CD4-positive, CD25-positive, alpha-beta regulatory T cell (primary cell): ENCODE measurements around the gene CCDC174. TPM values are rescaled to one million over a fixed set of nuclear protein-coding genes. Genes with fewer than 3 reads are reported as not detected.
A peak's percentile ranks its signal among the peaks of the same experiment; 100 is the strongest.
"Not testable (repeated sequence)": the region's sequence is repeated elsewhere in the genome, so short reads cannot be mapped to it uniquely, and the experiment has no call there.

Experiments
- ATAC-seq, 2 donors: fragments of 150-1000 bp; cut with Tn5 transposase; one replicate each; pipeline ENCODE4 v1.10.0; 2021; ENCODE audit warnings: low read depth in 2 of 2, moderate number of reproducible peaks in 2 of 2, moderate library complexity in 1 of 2
- DNase-seq, 3 donors: peaks; one replicate each; pipeline versions ENCODE4 v3.0.0 to v3.0.0-alpha.2; 2012 to 2022; ENCODE audit warnings: mixed read lengths in 1 of 3
- H3K27ac ChIP-seq: one replicate; pipeline ENCODE4 v1.7.0; 2013; ENCODE audit warnings: mild to moderate bottlenecking, low read length; ENCODE audit not compliant: insufficient read depth, poor library complexity, severe bottlenecking
- H3K27me3 ChIP-seq: one replicate; pipeline ENCODE4 v1.7.0; 2013; ENCODE audit warnings: low read length; ENCODE audit not compliant: control insufficient read depth, insufficient read depth
- H3K36me3 ChIP-seq: one replicate; pipeline ENCODE4 v1.7.0; 2013; ENCODE audit warnings: mild to moderate bottlenecking, low read length, moderate library complexity; ENCODE audit not compliant: control insufficient read depth, insufficient read depth
- H3K4me1 ChIP-seq: 2 replicates; pipeline ENCODE4 v1.7.0; 2013; ENCODE audit warnings: mild to moderate bottlenecking, low read length; ENCODE audit not compliant: insufficient read depth, control insufficient read depth, poor library complexity, severe bottlenecking
- H3K4me3 ChIP-seq: one replicate; pipeline ENCODE4 v1.7.0; 2013; ENCODE audit warnings: low read depth, mild to moderate bottlenecking, low read length, moderate library complexity
- H3K9me3 ChIP-seq, 2 experiments: 1 replicate in 1 of 2; 2 replicates in 1 of 2; pipeline ENCODE4 v1.7.0; 2013; ENCODE audit warnings: low read length in 2 of 2, mild to moderate bottlenecking in 1 of 2, moderate library complexity in 1 of 2; ENCODE audit not compliant: control insufficient read depth in 2 of 2
- H3K27ac Mint-ChIP-seq, 3 donors: one replicate each; pipeline ENCODE4 v1.8.0; 2020 to 2022; ENCODE audit warnings: mild to moderate bottlenecking in 3 of 3, mixed read lengths in 3 of 3, moderate library complexity in 2 of 3
- H3K27me3 Mint-ChIP-seq: one replicate; pipeline ENCODE4 v1.8.0; 2022; ENCODE audit warnings: mild to moderate bottlenecking, mixed read lengths
- H3K36me3 Mint-ChIP-seq: one replicate; pipeline ENCODE4 v1.8.0; 2020; ENCODE audit warnings: mixed read lengths
- H3K4me1 Mint-ChIP-seq, 4 donors: one replicate each; pipeline ENCODE4 v1.8.0; 2020 to 2022; ENCODE audit warnings: mixed read lengths in 4 of 4, mild to moderate bottlenecking in 1 of 4
- H3K4me3 Mint-ChIP-seq, 4 donors: one replicate each; pipeline ENCODE4 v1.8.0; 2020 to 2022; ENCODE audit warnings: mild to moderate bottlenecking in 4 of 4, mixed read lengths in 4 of 4, moderate library complexity in 3 of 4
- H3K9me3 Mint-ChIP-seq, 7 donors: one replicate each; pipeline ENCODE4 v1.8.0; 2020 to 2022; ENCODE audit warnings: mixed read lengths in 7 of 7, mild to moderate bottlenecking in 3 of 7, moderate library complexity in 2 of 7
- polyA plus RNA-seq, 4 donors: library from polyadenylated mRNA; unstranded; fragments of 300-500 nt; fragmentation: Illumina TruSeq; gene quantifications; one replicate each; pipeline ENCODE4 v1.2.3, GENCODE V29; 2021
- total RNA-seq: library from RNA; stranded (reverse); gene quantifications from one replicate; pipeline ENCODE4 v1.2.3, GENCODE V29; 2022

Gene CCDC174
- total and polyA plus RNA-seq, 5 donors from 2014 or later = 16.3 to 55.7 (median 21.3) TPM

- Mint-ChIP-seq H3K36me3 (no peaks in the 10 kb centered on the region), H3K4me3 (no peak overlapping the region), H3K27ac (no peak overlapping the region), H3K4me1 (peaks cover under 1 to 23% (median 9%) of the 10 kb centered on the region in 4 donors), H3K9me3 (peaks cover 0 to 2% (median 0%) of the 10 kb centered on the region in 7 donors), H3K27me3 (no peaks in the 10 kb centered on the region)
- Histone ChIP-seq H3K4me1 (no peaks in the 10 kb centered on the region), H3K4me3 (no peak overlapping the region), H3K36me3 (no peaks in the 10 kb centered on the region), H3K9me3 (no peaks in the 10 kb centered on the region), H3K27me3 (no peaks in the 10 kb centered on the region), H3K27ac (no peak overlapping the region)
- ATAC-seq = no peak
- no peak for DNase-seq
Observed at GRCh38 chr3:14646131-14646573, 5.4 kb upstream of the CCDC174 start.

DNA sequence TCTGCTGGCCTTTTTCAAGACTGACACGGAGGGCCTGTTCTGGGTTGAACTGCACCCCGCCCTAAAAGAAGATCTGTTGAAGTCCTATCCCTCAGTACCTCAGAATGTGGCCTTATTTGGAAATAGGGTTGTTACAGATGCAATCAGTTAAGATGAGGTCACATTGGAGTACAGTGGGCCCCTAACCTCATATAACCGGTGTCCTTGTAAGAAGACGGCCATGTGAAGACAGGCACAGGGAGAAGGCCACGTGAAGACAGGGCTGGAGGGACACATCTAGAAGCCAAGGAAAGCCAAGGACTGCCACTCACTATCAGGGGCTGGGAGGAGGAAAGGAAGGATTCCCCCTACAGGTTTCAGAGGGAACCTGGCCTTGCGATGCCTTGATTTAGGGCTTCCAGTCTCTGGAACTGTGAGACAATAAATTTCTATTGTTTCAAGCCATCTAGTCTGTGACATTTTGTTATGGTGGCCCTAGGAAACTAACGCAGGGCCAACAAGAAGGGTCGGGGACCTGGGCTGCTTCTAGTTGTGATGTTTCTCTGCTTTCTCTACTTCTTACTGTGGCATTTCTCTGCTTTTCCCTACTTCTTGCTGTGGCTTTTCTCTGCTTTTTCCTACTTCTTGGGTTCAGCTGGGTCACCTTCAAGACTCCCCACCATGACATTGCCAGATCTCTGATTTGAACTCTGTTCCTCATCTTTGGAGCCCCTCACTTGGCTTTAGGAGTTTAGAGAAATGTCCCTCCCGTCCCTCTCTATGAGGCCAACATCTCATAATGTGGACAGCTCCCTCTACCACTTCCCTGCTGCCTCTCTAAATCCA is 4.8 kb upstream of the CCDC174 start:
- H3K27me3 Mint-ChIP-seq = no peaks in the 10 kb centered on the region
- Histone ChIP-seq H3K9me3 (no peaks in the 10 kb centered on the region), H3K27me3 (no peaks in the 10 kb centered on the region), H3K36me3 (no peaks in the 10 kb centered on the region), H3K27ac (no peak overlapping the region), H3K4me3 (no peak overlapping the region), H3K4me1 (no peaks in the 10 kb centered on the region)
- peaks cover 0 to 2% (median 0%) of the 10 kb centered on the region in 7 donors for H3K9me3 Mint-ChIP-seq
- H3K36me3 Mint-ChIP-seq = no peaks in the 10 kb centered on the region
- ATAC-seq (no peak), DNase-seq (no peak)
- H3K4me3 Mint-ChIP-seq = no peak overlapping the region
- peak overlapping the region in 1 of 3 donors; percentile 16 for H3K27ac Mint-ChIP-seq
- peaks cover 4 to 27% (median 9%) of the 10 kb centered on the region in 4 donors for H3K4me1 Mint-ChIP-seq

GRCh38 chr3:14647976-14648955 is 3.3 kb upstream of the CCDC174 start:
- peak overlapping the region in 2 of 3 donors; percentile 24 to 47 for H3K27ac Mint-ChIP-seq
- Histone ChIP-seq H3K4me3 (no peak overlapping the region), H3K27me3 (no peaks in the 10 kb centered on the region), H3K36me3 (no peaks in the 10 kb centered on the region), H3K27ac (no peak overlapping the region), H3K9me3 (no peaks in the 10 kb centered on the region), H3K4me1 (peaks cover 13% of the 10 kb centered on the region)
- H3K4me3 Mint-ChIP-seq = peak overlapping the region in 3 of 4 donors; percentile 5 to 48 (median 32)
- H3K9me3 Mint-ChIP-seq = peaks cover 0 to 2% (median 0%) of the 10 kb centered on the region in 7 donors
- peaks cover 4 to 39% (median 11%) of the 10 kb centered on the region in 4 donors for H3K4me1 Mint-ChIP-seq
- H3K36me3 Mint-ChIP-seq = no peaks in the 10 kb centered on the region
- DNase-seq = peak in 1 of 3 donors; percentile 32
- H3K27me3 Mint-ChIP-seq = no peaks in the 10 kb centered on the region
- ATAC-seq = no peak

DNA sequence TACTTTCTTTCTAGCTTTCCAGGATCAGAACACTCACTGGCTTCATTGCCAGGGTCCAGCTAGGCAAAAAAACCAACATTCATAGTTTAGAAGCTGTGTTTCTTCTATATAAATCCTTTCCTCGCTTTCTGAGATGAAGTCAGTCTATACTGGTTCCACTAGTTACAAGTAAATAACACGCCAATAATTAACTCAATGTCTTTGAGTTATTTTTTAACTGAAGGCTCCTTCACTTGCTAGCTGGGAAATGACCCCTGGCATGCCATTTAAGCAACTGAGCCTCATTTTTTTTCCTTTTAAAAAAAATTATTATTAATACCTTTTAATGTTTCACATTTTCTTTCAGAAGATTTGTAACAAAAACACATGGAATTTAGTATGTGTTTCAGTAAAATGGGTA is 2.1 kb upstream of the CCDC174 start:
- Histone ChIP-seq H3K36me3 (peaks cover 2% of the 10 kb centered on the region), H3K4me3 (no peak overlapping the region), H3K4me1 (peaks cover 24% of the 10 kb centered on the region), H3K27me3 (no peaks in the 10 kb centered on the region), H3K27ac (no peak overlapping the region), H3K9me3 (no peaks in the 10 kb centered on the region)
- no peak for ATAC-seq
- Mint-ChIP-seq H3K4me3 (peak overlapping the region in 1 of 4 donors; percentile 83), H3K27me3 (no peaks in the 10 kb centered on the region), H3K27ac (peak overlapping the region in 1 of 3 donors; percentile 24), H3K36me3 (peaks cover 4% of the 10 kb centered on the region), H3K4me1 (peaks cover 4 to 49% (median 15%) of the 10 kb centered on the region in 4 donors), H3K9me3 (peaks cover 0 to 2% (median 0%) of the 10 kb centered on the region in 7 donors)
- no peak for DNase-seq

GRCh38 chr3:14650193-14650592 is 1.4 kb upstream of the CCDC174 start:
- ATAC-seq (no peak), DNase-seq (no peak)
- H3K4me3 ChIP-seq = peak overlapping the region; percentile 58
- peaks cover 0 to 2% (median 0%) of the 10 kb centered on the region in 7 donors for H3K9me3 Mint-ChIP-seq
- H3K36me3 Mint-ChIP-seq = peaks cover 5% of the 10 kb centered on the region
- no peaks in the 10 kb centered on the region for H3K9me3 ChIP-seq
- H3K27me3 ChIP-seq = no peaks in the 10 kb centered on the region
- H3K27ac ChIP-seq = no peak overlapping the region
- H3K4me1 Mint-ChIP-seq = peaks cover 4 to 53% (median 16%) of the 10 kb centered on the region in 4 donors
- peaks cover 24% of the 10 kb centered on the region for H3K4me1 ChIP-seq
- peak overlapping the region in 2 of 3 donors; percentile 99 to 100 for H3K27ac Mint-ChIP-seq
- peak overlapping the region; percentile 77 to 97 (median 86) for H3K4me3 Mint-ChIP-seq
- no peaks in the 10 kb centered on the region for H3K27me3 Mint-ChIP-seq
- H3K36me3 ChIP-seq = peaks cover 8% of the 10 kb centered on the region

DNA sequence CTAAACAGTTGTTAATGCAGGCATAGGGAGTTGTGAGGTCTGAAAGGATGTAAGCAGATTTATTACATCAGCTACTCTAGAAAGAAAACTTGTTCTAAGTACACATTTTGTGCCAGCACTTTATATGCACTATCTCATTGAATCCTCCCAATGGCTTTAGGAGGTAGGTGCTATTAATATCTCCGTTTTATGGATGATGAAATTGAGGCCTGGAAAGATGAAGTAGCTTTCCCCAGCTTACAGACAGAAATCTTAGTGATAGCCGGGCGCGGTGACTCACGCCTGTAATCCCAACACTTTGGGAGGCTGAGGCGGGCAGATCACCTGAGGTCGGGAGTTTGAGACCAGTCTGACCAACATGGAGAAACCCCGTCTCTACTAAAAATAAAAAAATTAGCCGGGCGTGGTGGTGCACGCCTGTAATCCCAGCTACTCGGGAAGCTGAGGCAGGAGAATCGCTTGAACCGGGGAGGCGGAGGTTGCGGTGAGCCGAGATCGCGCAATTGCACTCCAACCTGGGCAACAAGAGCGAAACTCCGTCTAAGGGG is 872 bp downstream of the CCDC174 start:
- Histone ChIP-seq H3K27ac (peak overlapping the region; percentile 99), H3K4me3 (peak overlapping the region; percentile 96), H3K4me1 (peaks cover 24% of the 10 kb centered on the region), H3K36me3 (peaks cover 30% of the 10 kb centered on the region)
- not testable (repeated sequence) for H3K27me3 ChIP-seq, ATAC-seq, DNase-seq, H3K27me3 Mint-ChIP-seq, H3K9me3 ChIP-seq, H3K9me3 Mint-ChIP-seq
- H3K4me3 Mint-ChIP-seq = peak overlapping the region; percentile 77 to 97 (median 86)
- peak overlapping the region; percentile 99 to 100 (median 100) for H3K27ac Mint-ChIP-seq
- peaks cover 24% of the 10 kb centered on the region for H3K36me3 Mint-ChIP-seq
- peaks cover 6 to 74% (median 30%) of the 10 kb centered on the region in 4 donors for H3K4me1 Mint-ChIP-seq

GRCh38 chr3:14657579-14657978 is 6.0 kb downstream of the CCDC174 start:
- Mint-ChIP-seq H3K4me3 (peak overlapping the region in 1 of 4 donors; percentile 36), H3K27me3 (no peaks in the 10 kb centered on the region), H3K4me1 (peaks cover 6 to 53% (median 29%) of the 10 kb centered on the region in 4 donors), H3K27ac (peak overlapping the region; percentile 33 to 68 (median 34)), H3K9me3 (no peaks in the 10 kb centered on the region), H3K36me3 (peaks cover 55% of the 10 kb centered on the region)
- no peaks in the 10 kb centered on the region for H3K27me3 ChIP-seq
- H3K27ac ChIP-seq = no peak overlapping the region
- DNase-seq = no peak
- peaks cover 17% of the 10 kb centered on the region for H3K4me1 ChIP-seq
- H3K9me3 ChIP-seq = no peaks in the 10 kb centered on the region
- ATAC-seq = no peak
- H3K4me3 ChIP-seq = no peak overlapping the region
- H3K36me3 ChIP-seq = peaks cover 80% of the 10 kb centered on the region
